GM12864 (cell line): Measurements from ENCODE around the gene NRCAM.

Source experiments
- DNase-seq: peaks from one replicate; pipeline ENCODE4 v3.0.0-alpha.2; 2011; ENCODE audit warnings: low read depth
- H3K4me3 ChIP-seq: 2 replicates; pipeline ENCODE4 v1.5.1; 2011; ENCODE audit warnings: mild to moderate bottlenecking, low read depth, low read length, control low read depth
- TF ChIP-seq, protein P1 (sequence below): IDR thresholded peaks from 2 replicates; pipeline ENCODE4 v1.5.1; 2011; ENCODE audit warnings: low read depth, mild to moderate bottlenecking, moderate library complexity, low read length, control low read depth, inconsistent platforms; ENCODE audit errors: missing control alignments

NRCAM gene

DNA sequence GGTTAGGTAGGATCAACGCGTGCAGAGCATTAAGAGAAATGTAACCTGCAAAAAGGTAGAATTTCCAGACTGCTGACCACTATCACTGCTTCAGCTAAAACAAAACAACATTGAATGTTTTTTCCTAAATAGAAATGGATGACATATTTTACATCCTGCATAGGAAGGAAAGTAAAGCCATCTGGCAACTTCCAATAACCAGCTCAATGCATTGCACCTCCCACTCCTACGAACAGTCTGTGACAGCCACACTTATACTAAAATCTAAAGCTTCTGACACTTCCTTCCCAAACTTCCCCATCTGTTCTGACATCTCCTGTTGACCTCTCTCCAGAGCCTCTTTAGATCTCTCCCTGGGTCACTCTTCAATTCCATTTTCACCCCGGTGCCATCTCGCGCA, 47.1 kb downstream of the NRCAM start:
- TF ChIP-seq, protein P1, sequence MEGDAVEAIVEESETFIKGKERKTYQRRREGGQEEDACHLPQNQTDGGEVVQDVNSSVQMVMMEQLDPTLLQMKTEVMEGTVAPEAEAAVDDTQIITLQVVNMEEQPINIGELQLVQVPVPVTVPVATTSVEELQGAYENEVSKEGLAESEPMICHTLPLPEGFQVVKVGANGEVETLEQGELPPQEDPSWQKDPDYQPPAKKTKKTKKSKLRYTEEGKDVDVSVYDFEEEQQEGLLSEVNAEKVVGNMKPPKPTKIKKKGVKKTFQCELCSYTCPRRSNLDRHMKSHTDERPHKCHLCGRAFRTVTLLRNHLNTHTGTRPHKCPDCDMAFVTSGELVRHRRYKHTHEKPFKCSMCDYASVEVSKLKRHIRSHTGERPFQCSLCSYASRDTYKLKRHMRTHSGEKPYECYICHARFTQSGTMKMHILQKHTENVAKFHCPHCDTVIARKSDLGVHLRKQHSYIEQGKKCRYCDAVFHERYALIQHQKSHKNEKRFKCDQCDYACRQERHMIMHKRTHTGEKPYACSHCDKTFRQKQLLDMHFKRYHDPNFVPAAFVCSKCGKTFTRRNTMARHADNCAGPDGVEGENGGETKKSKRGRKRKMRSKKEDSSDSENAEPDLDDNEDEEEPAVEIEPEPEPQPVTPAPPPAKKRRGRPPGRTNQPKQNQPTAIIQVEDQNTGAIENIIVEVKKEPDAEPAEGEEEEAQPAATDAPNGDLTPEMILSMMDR = no peak
- DNase-seq = no peak

DNA sequence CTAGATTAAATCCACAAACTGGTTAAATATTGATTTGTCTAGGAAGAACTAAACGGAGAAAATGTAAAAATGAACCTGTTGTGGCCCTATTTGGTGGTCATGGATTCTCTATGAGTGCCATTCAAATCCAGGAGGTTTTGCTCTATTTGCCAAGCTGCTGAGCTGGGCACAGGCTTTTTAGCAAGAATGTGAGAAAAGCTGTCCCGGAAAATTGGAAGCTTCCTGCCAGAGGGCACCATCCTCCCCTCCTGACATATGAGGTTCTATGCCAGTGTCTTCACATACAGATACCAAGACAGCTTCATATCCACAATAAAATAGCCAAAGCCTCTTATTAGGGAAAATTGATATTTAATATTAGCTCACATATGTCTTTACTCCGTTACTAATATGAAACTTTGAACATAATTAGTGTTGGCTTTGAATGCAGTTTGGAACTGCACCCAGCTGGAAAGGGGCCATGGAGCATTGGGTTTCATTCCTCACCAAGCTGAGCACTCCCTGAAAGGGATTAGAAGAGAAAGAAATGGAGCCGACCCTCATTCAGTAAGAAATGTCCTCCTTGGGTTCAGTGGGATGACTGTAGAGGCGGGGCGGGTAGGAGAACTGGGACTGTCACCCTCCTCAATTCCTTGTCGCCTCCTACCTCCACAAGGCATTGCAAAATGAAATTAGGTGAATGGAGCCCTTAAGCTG, 47.8 kb downstream of the NRCAM start:
- no peak for DNase-seq
- TF ChIP-seq, protein P1 = no peak
- H3K4me3 ChIP-seq = no peak overlapping the region

More for the DNA sequence above, 47.1 kb downstream of the NRCAM start:
- H3K4me3 ChIP-seq = no peak overlapping the region

DNA sequence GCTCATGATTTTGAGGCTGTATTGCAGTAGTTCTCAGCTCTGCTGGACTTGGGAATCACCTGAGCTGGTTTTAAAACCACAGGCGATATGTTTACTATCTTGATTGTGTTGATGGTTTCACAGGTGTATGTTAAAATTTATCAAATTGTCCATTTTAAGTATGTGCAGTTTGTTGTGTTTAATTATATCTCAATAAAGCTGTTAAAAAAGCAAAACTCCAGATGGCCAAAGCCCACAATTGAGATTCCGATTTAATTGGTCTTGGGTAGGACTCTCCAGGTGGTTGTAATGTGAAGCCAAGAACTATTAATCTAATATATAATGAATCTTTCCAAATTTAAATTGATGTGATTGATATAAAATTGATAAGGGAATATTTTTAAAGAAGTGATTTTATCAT, 48.6 kb downstream of the NRCAM start:
- TF ChIP-seq, protein P1 = no peak
- DNase-seq = no peak
- no peak overlapping the region for H3K4me3 ChIP-seq

DNA sequence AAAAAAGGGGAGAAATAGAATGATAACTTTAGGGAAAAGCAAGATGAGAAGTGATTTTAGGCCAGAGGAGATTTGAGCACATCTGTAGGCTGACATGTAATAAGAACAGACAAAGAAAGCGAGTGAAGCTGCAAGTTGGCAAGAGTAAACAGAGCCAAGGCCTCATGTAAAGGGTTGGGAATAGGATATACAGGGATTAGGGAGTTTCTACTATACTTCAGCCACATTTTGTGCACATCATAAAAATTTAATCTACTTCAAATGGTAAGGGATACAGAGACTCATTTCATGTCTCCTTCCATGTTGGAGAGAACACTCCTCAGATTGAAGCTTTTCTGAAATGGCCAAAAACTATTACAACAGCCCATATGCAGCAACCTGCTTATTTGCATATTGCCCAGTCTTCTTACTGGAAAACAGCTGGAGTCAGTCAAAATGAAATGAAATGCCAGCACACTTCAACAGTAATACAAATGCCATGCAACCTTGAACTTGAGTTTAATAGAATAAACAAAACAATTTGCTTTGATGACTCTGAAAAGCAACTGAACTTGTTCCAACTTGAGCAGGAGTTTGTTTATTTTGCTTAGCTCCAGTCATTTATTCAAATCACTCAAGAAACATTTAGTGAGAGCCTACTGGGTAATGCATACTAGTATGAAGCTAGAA, 49.9 kb downstream of the NRCAM start:
- TF ChIP-seq, protein P1 = no peak
- no peak overlapping the region for H3K4me3 ChIP-seq
- DNase-seq = no peak

DNA sequence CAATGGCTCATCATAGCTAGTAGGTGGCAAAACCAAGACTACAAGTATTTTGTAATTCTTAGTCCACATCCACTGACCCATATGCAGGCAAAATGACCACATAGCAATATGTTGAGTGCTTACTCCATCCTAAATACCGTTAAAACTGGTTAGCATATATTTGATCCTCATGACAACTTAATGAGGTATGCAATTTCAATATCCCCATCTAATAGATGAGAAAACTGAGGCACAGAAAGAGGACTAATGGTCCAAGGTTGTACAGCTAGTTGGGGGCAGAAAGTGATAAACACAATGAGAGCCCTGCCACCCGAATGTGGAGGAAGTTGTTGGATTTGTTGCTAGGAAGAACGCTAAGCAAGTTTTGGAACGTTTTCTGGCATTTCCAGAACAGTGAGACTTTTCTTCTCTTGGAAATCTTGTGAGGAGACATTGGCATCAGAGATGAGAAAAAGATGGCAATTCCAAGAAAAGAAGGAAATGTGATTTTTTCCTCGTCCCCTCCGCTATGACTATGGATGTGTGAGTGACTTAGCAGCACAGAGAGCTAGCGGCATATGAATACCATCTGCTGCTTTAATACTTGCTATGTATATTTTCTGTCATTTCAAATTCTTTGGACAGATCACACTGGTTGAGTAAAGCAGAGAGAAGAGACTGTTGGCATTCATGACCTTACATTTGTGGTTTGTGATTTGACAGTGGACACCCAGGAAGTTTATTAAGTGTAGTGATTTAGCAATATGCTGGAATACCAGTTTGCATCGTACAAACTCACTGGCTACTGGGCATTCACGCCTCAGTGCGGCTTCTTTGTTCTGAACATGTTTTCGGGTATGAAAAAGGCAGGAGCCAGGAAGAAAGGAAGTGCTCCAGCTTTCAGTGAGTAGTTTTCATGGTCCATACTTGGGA, 51.5 kb downstream of the NRCAM start:
- DNase-seq = no peak
- TF ChIP-seq, protein P1 = no peak
- H3K4me3 ChIP-seq = no peak overlapping the region

DNA sequence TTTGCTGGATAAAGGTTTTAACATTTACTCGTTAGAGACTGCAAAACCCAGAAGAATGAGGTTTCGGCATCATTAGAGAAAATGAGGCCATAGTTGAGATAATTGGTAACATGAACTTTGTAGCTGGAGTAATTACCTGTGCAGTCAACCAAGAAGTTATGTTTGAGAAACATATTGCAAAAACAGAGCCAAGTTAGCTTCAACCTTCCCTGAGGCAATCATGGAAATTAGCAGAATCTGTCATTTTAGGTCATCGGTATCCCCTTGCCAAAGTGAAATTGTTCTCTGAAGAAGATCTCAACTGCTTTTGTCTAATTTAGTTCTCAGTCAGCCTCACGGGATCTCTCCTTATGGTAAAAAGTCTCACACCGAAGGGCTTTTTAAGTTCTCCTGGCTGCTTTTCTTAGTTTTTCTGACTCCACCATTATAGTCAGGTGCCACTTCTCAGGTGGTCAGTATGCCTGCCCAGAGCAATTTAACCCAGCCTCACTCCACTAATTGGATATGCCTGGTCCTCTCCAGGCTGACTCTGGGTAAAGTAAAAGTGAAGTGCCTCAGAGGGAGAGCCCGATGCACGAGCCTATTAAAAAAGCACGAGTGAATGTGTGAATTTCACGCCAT, 52.5 kb downstream of the NRCAM start:
- H3K4me3 ChIP-seq = no peak overlapping the region
- TF ChIP-seq, protein P1 = no peak
- no peak for DNase-seq
